Sciatic nerve (tissue), 2 donors: Measurements from ENCODE around the gene FBN1. TPM values are rescaled to one million over a fixed set of nuclear protein-coding genes. Genes with fewer than 3 reads are reported as not detected.

Source experiments
- ATAC-seq: fragments of 200-7000 bp; cut with Tn5 transposase; one replicate; pipeline ENCODE4 v1.9.1; 2020; ENCODE audit warnings: mild to moderate bottlenecking, moderate library complexity
- DNase-seq: peaks from one replicate; pipeline ENCODE4 v3.0.0-alpha.2; 2020; ENCODE audit warnings: low spot score
- intact Hi-C: fragments of 100-400 bp; cut with DNase I; formaldehyde crosslinking; loops from one replicate; pipeline ENCODE4 v1.14.2; 2022
- total RNA-seq: library from RNA; stranded (reverse); fragmentation: NEBNext Ultra II Directional; extraction: Animal tissue kit (Norgen Biotek cat#: 25700); gene quantifications from one replicate; pipeline ENCODE4 v1.2.1, GENCODE V29; 2021
- donor health status: DM: no; HTN: no; CAD: no.
- donor health status: DM: no; HTN: no; CAD: no.

FBN1 gene
- total RNA-seq, 1 donor from 2014 or later: 135 TPM

DNA sequence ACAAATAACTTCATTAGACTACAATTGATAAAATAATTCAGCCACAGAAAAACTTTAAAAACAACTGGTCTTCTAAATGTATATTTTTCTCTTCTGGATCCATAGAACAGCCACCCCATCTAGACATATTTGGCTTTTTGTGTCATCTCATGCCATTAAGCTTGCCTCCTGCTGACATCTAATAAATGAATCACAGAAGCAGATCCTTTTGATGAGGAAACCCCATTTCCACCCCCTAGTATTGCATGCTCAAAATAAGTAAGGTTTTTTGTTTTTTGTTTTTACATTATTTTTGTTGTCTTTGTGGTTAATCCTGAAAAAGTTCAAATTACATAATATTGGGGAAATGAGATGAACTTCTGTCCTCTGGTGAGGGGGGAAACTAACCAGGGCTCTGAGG, 219.5 kb downstream of the FBN1 start:
- DNase-seq (no peak), ATAC-seq (no peak)
- intact Hi-C loops: no loop called here

GRCh38 chr15:48425051-48425450, 220.5 kb downstream of the FBN1 start:
- no peak for ATAC-seq
- DNase-seq: no peak
- intact Hi-C loops: no loop called here

- ATAC-seq (no peak), DNase-seq (no peak)
- intact Hi-C loops: no loop called here
These were observed 221.5 kb downstream of the FBN1 start for GRCh38 chr15:48423896-48424475.

DNA sequence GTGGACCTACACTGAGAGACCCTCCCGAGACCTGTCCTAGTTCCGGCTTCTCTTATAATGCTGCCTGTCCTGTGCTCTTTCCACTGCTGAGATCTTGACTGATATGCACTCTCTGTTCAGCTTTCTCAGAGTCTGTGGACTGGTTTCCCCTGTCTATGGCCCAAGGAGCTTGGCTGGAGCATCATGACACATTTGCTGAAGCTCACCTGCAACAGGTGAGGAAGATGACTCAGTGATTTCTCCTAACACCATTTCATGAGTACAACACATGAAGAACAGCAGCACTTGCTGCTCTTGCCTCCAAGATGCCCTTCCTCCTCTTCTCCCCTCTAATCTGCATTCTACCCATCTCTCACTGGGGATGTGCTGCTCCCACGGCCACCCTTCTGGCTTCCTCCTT, 222.2 kb downstream of the FBN1 start:
- DNase-seq (no peak), ATAC-seq (no peak)
- intact Hi-C loops: no loop called here

- DNase-seq (no peak), ATAC-seq (peak; percentile 27)
- intact Hi-C loops: no loop called here
These were observed 223.1 kb downstream of the FBN1 start for GRCh38 chr15:48422401-48422800.

- intact Hi-C loops: no loop called here
- no peak for DNase-seq
- no peak for ATAC-seq
These were observed 224.1 kb downstream of the FBN1 start for GRCh38 chr15:48421362-48421761.

- DNase-seq (no peak), ATAC-seq (no peak)
- intact Hi-C loops: no loop called here
These were observed 225.6 kb downstream of the FBN1 start for GRCh38 chr15:48419896-48420295.

DNA sequence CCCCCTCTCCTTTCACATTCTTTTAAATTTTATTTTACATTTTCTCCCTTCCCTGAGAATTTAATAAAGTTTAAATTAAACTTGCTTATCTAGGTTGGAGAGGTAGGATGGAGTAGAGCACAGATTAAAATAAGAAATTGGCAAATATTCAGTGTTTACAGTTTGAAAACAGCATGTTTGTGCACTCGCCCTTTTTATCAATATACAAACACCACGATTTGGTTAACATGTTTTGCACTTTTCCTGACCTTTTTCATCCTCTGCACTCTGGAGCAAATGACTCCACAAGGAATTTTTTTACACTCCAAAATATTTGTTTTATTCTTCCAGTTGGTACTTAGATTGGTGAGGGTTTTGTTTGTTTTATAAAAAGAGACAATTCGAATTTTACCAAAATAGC, 227.2 kb downstream of the FBN1 start:
- ATAC-seq: no peak
- intact Hi-C loops: no loop called here
- no peak for DNase-seq

GRCh38 chr15:48416301-48416700, 229.2 kb downstream of the FBN1 start:
- intact Hi-C loops: no loop called here
- DNase-seq (no peak), ATAC-seq (no peak)

GRCh38 chr15:48415036-48415886, 230.2 kb downstream of the FBN1 start:
- intact Hi-C loops: no loop called here
- ATAC-seq (no peak), DNase-seq (no peak)

- DNase-seq (no peak), ATAC-seq (peak; percentile 43)
- intact Hi-C loops: no loop called here
These were observed 231.5 kb downstream of the FBN1 start for GRCh38 chr15:48414015-48414414.

DNA sequence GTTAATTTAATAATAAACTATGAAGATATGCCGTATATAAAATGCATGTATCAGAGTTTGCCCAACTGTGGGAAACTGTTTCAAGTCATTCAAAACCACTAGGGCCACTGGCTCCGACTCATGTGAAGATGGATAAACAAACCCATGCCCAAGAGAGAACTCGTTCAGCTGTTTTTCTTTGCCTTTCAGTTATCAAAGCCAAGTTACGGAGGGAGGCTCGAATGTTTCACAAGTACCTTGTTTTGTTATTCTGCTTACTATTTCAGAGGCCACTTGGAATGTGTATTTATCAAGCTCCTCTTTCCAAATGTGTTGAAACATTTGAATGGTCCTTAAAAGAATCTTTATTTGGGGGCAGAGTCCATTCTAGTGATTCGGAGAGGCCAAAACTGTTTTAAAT, 232.2 kb downstream of the FBN1 start:
- ATAC-seq (peak; percentile 78), DNase-seq (no peak)
- intact Hi-C loops: no loop called here

GRCh38 chr15:48411971-48412591, 233.4 kb downstream of the FBN1 start:
- intact Hi-C loops: no loop called here
- ATAC-seq (peak; percentile 50), DNase-seq (no peak)

DNA sequence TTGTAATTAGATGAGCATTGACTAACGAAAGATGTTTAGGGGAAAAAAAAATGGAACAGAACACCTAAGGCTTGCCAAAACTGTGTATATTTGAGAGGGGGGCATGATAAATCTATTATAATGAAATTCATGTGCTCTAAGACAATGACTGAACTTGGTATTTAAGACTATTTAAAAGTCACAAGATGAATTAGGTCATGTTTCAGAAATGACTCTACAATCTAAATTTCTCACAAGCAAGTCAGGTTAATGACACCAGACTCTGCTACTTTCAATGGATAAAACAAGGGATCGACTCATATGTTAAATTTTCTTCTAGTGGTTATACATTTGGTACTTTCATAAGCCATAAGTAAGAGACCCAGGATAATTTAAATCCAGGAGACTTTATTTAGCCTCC, 235.9 kb downstream of the FBN1 start:
- DNase-seq: no peak
- ATAC-seq: no peak
- intact Hi-C loops: no loop called here

DNA sequence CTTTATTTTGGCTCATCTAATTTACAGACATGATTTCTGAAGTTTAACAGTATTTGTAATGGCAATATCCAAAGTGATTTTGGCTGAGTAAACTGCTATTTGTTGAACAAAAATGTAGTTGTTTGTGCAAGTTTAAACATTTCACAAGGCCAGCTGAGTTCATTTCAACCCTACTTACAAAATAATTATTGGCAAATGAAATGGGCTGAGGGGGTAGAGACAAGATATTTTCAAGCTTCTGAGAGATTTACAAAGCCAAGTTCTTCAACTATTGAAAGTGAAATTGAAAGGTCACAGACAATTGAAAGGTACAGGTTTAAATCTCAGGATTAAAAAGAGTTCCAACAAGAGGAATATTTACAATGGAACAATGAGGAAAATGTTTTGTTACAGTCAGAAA, 237.2 kb downstream of the FBN1 start:
- no peak for DNase-seq
- ATAC-seq: no peak
- intact Hi-C loops: no loop called here

- DNase-seq: no peak
- intact Hi-C loops: no loop called here
- no peak for ATAC-seq
These were observed 237.9 kb downstream of the FBN1 start for GRCh38 chr15:48407646-48408045.

DNA sequence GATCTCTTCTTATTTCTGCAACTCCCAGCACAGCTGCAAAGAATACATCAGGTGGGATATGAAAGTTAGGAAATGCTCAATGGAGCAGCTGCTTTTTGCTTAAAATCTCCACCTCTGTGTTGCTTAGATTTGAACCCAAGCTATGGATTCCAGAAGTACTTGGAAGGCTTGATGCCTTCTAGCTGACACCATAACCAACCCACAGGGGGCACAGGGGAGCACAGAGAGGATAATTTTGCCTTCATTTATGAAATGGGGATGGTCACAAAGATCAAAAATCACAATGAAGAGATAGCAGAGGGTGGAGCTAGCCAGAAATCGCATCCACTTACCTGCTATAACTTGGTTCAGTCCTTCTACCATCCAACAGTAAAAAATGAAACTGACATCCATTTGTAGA, 238.6 kb downstream of the FBN1 start:
- intact Hi-C loops: no loop called here
- DNase-seq (no peak), ATAC-seq (no peak)

GRCh38 chr15:48406266-48406891, 239.1 kb downstream of the FBN1 start:
- DNase-seq (peak; percentile 69), ATAC-seq (peak; percentile 90)
- intact Hi-C loops: no loop called here

DNA sequence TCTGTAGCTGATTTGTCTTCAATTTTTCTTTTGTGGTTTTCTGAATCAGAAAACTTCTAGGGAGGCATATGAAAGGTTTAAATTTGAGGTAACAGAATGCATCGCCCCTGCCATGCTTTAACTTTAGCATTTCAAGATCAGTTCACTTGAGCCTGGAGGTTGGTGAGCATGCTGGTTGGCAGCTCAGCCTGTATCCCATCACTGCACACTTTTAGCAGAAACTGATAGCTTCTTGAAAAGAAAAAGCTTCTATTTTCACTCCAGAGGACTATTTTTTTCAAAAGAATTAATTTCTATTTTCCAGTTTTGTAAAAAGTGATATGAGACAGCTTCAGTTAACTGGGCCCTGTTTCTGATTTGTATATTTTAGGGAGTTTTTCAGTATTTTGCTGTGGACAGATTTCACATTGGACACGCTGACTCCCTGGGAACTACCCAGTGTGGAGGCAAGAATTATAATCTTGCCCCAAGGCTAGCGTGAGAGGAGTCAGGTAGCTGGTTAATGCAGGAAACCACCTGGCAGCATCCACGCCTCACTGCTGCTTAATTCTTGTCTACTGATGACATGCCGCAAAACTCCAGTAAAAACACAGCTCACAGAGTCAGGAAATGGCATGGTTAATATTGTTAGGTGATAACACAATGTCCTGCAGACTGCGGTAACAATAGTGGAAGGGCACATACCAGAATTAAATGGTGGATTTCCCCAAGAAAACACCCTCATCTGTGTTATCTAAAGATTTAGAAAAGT, 242.9 kb downstream of the FBN1 start:
- no peak for DNase-seq
- intact Hi-C loops: no loop called here
- ATAC-seq: no peak
